Measurements from ENCODE around the gene HEXA. TPM values are rescaled to one million over a fixed set of nuclear protein-coding genes. Genes with fewer than 3 reads are reported as not detected.

The HEXA gene
- total RNA-seq, 2 experiments from 2014 or later: 57.5 to 59.8 TPM

DNA sequence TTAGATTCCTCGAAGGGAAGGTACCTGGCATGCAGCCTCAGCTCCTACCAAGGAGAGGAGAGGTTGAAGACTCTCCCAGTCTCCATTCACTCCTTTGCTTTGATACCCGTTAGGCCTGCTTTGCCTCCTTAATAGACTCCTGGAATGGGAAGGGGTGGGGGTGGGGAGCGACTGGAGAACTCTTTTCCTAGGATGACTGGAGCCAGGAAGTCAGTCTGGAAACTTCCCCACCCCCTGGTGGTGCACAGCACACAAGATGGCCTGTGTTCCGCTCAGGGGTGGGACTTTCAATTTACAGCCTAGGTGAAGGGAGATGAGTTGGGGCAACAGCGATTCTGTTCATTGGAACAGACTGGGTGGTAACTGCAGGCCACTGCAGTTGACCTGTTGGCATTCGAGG lies 34.5 kb downstream of the HEXA start:
- no peak overlapping the region for H3K4me3 Mint-ChIP-seq
- no peak for DNase-seq
- ChIA-PET POLR2A (interaction anchor here (0.5 kb wide), 1 partner anchor 11 kb away, joined by 3 read pairs; no protein-coding TSS in a partner anchor), CTCF (interaction anchor here (0.7 kb wide), 1 partner anchor 204 kb away, joined by 5 read pairs; no protein-coding TSS in a partner anchor)
- no peaks in the 10 kb centered on the region for H3K27me3 Mint-ChIP-seq
- H3K27ac Mint-ChIP-seq: no peak overlapping the region
- no peaks in the 10 kb centered on the region for H3K4me1 Mint-ChIP-seq (ENCODE audit: low read depth)
- H3K9me3 Mint-ChIP-seq: no peaks in the 10 kb centered on the region
- intact Hi-C loops (cut with micrococcal nuclease): no loop called here
- H3K36me3 Mint-ChIP-seq: peaks cover 11% of the 10 kb centered on the region

- Mint-ChIP-seq H3K9me3 (no peaks in the 10 kb centered on the region), H3K36me3 (peaks cover 8% of the 10 kb centered on the region), H3K4me1 (ENCODE audit: low read depth) (no peaks in the 10 kb centered on the region), H3K27ac (no peak overlapping the region), H3K27me3 (no peaks in the 10 kb centered on the region), H3K4me3 (no peak overlapping the region)
- intact Hi-C loops (cut with micrococcal nuclease): no loop called here
- POLR2A ChIA-PET: no interaction called here
- no peak for DNase-seq
- CTCF ChIA-PET: interaction anchor here (0.6 to 1.7 kb wide), 4 partner anchors 27 to 525 kb away, joined by 3 to 8 read pairs (median 3); no protein-coding TSS in a partner anchor
Observed at GRCh38 chr15:72340366-72340765, 35.4 kb downstream of the HEXA start.

DNA sequence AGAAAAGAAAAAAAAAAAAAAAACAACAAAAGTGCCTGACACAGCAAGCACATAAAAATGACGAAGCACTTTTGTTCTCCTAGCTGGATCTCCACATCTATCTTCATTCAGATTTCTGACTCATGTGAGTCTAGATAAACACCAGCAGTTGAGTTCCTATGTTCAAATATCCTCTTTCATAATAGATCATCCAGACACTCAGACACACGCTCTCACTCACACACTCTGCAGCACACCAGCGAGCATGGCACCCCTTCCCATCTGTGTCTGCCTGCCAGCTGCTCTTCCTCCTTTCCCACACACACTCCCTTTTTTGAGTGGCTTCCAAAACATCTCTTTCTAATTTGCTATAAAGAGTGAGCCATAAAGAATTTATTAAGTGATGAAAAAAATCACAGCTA lies 36.0 kb downstream of the HEXA start:
- Mint-ChIP-seq H3K36me3 (peaks cover 9% of the 10 kb centered on the region), H3K4me1 (ENCODE audit: low read depth) (no peaks in the 10 kb centered on the region), H3K4me3 (no peak overlapping the region), H3K27ac (no peak overlapping the region), H3K9me3 (no peaks in the 10 kb centered on the region), H3K27me3 (no peaks in the 10 kb centered on the region)
- POLR2A ChIA-PET: no interaction called here
- intact Hi-C loops (cut with micrococcal nuclease): no loop called here
- CTCF ChIA-PET: interaction anchor here (0.6 to 1.7 kb wide), 2 partner anchors 260 to 332 kb away, joined by 4 to 8 read pairs; no protein-coding TSS in a partner anchor
- no peak for DNase-seq

- Mint-ChIP-seq H3K36me3 (peaks cover 9% of the 10 kb centered on the region), H3K9me3 (no peaks in the 10 kb centered on the region), H3K4me1 (ENCODE audit: low read depth) (no peaks in the 10 kb centered on the region), H3K27me3 (no peaks in the 10 kb centered on the region), H3K27ac (no peak overlapping the region), H3K4me3 (no peak overlapping the region)
- ChIA-PET CTCF (interaction anchor here (1.7 kb wide), 1 partner anchor 261 kb away, joined by 8 read pairs; no protein-coding TSS in a partner anchor), POLR2A (no interaction called here)
- DNase-seq: no peak
- intact Hi-C loops (cut with micrococcal nuclease): no loop called here
Observed at GRCh38 chr15:72338617-72339321, 37.0 kb downstream of the HEXA start.

- no peaks in the 10 kb centered on the region for H3K9me3 Mint-ChIP-seq
- intact Hi-C loops (cut with micrococcal nuclease): no loop called here
- H3K27me3 Mint-ChIP-seq: no peaks in the 10 kb centered on the region
- DNase-seq: no peak
- POLR2A ChIA-PET: no interaction called here
- H3K36me3 Mint-ChIP-seq: peaks cover 9% of the 10 kb centered on the region
- H3K27ac Mint-ChIP-seq: no peak overlapping the region
- H3K4me1 Mint-ChIP-seq (ENCODE audit: low read depth): no peaks in the 10 kb centered on the region
- CTCF ChIA-PET: no interaction called here
- H3K4me3 Mint-ChIP-seq: no peak overlapping the region
Observed at GRCh38 chr15:72338148-72338547, 37.7 kb downstream of the HEXA start.

- H3K4me3 Mint-ChIP-seq: no peak overlapping the region
- no peaks in the 10 kb centered on the region for H3K4me1 Mint-ChIP-seq (ENCODE audit: low read depth)
- intact Hi-C loops (cut with micrococcal nuclease): no loop called here
- H3K27me3 Mint-ChIP-seq: no peaks in the 10 kb centered on the region
- no peak overlapping the region for H3K27ac Mint-ChIP-seq
- peaks cover 10% of the 10 kb centered on the region for H3K36me3 Mint-ChIP-seq
- ChIA-PET CTCF (no interaction called here), POLR2A (no interaction called here)
- DNase-seq: no peak
- no peaks in the 10 kb centered on the region for H3K9me3 Mint-ChIP-seq
Observed at GRCh38 chr15:72334842-72335241, 41.0 kb downstream of the HEXA start.

GRCh38 chr15:72331021-72331420 lies 44.8 kb downstream of the HEXA start:
- intact Hi-C loops (cut with micrococcal nuclease): no loop called here
- no peak overlapping the region for H3K27ac Mint-ChIP-seq
- no peak for DNase-seq
- H3K27me3 Mint-ChIP-seq: no peaks in the 10 kb centered on the region
- H3K4me3 Mint-ChIP-seq: no peak overlapping the region
- no peaks in the 10 kb centered on the region for H3K9me3 Mint-ChIP-seq
- H3K36me3 Mint-ChIP-seq: peaks cover 15% of the 10 kb centered on the region
- ChIA-PET CTCF (interaction anchor here (1.1 to 1.7 kb wide), 2 partner anchors 18 to 132 kb away, joined by 3 to 8 read pairs; no protein-coding TSS in a partner anchor), POLR2A (no interaction called here)
- no peaks in the 10 kb centered on the region for H3K4me1 Mint-ChIP-seq (ENCODE audit: low read depth)

DNA sequence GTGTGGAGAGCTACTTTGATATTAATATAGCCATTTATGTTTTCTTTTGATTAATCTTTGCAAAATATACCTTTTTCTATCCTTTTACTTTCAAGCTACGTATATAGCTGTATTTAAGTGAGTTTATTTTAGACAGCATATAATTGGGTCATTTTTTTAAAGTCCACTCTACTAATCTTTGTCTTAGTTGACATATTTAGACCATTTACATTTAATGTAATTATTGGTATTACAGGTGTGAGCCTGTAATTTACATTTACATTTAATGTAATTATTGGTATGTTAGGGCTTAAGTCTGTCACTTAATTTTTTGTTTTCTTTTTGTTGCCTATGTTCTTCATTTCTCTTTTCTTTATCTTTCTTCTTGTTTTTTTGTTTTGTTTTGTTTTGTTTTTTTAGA lies 52.1 kb downstream of the HEXA start:
- Mint-ChIP-seq H3K4me3 (no peak overlapping the region), H3K9me3 (peaks cover 16% of the 10 kb centered on the region), H3K36me3 (peaks cover 11% of the 10 kb centered on the region), H3K27me3 (no peaks in the 10 kb centered on the region), H3K4me1 (ENCODE audit: low read depth) (peaks cover 14% of the 10 kb centered on the region), H3K27ac (no peak overlapping the region)
- ChIA-PET POLR2A (no interaction called here), CTCF (interaction anchor here (1.1 to 1.3 kb wide), 2 partner anchors 11 to 168 kb away, joined by 3 to 4 read pairs; no protein-coding TSS in a partner anchor)
- intact Hi-C loops (cut with micrococcal nuclease): loop anchor here (5.0 kb wide), 1 partner anchor 54 kb away; the partner anchor contains the start of gene HEXA
- no peak for DNase-seq

DNA sequence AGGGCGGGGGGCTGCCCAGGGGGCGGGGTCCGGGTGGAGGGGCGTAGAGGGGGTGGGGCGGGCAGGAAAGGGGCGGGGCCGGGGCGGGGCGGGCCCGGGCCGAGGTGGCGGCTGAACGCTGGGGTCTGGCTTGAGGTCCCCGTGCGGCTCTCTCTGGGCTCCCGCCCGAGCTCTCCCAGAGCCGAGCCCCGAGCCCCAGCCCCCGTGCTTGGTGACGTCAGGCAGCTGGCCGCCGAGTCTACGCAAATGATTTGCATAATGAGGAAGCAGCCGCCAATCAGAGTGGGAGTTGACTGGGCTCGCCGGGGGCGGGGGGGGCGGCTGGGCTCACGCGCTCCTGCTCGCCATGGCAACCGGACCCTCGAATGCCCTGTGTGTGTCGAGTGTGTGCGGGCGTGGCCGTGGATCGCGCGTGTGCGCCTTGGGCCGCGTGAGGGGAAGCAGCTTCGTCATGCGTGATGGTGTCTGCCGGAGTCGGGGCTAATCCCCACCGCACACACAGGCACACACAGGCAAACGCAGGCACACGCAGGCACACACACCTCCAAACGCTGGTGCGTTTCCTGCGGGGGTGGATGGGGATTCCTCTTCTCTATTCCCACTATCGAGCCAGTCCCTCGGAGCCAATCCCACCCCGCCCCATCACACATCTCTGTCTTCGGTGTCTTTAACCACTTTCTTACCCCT lies 55.7 kb downstream of the HEXA start, which contains the start of gene CELF6:
Gene CELF6 (minus strand): TSS at position 173 of the 687 bp plus-strand sequence. CDS start 283 bp downstream, outside the sequence.
- H3K4me1 Mint-ChIP-seq (ENCODE audit: low read depth): peaks cover 22% of the 10 kb centered on the region
- H3K36me3 Mint-ChIP-seq: peaks cover 3% of the 10 kb centered on the region
- peaks cover 16% of the 10 kb centered on the region for H3K9me3 Mint-ChIP-seq
- intact Hi-C loops (cut with micrococcal nuclease): loop anchor here (5.0 kb wide), 1 partner anchor 57 kb away; the partner anchor contains the start of gene HEXA
- ChIA-PET CTCF (interaction anchor here (1.6 kb wide), 1 partner anchor 7 kb away, joined by 6 read pairs; no protein-coding TSS in a partner anchor), POLR2A (no interaction called here)
- H3K4me3 Mint-ChIP-seq: peak within 1 kb of the TSS; percentile 78
- H3K27me3 Mint-ChIP-seq: no peaks in the 10 kb centered on the region
- peak; percentile 79 for DNase-seq
- no peak within 1 kb of the TSS for H3K27ac Mint-ChIP-seq

GRCh38 chr15:72319360-72319984 lies 56.3 kb downstream of the HEXA start:
- peaks cover 1% of the 10 kb centered on the region for H3K36me3 Mint-ChIP-seq
- ChIA-PET CTCF (no interaction called here), POLR2A (no interaction called here)
- peak overlapping the region; percentile 53 for H3K4me3 Mint-ChIP-seq
- H3K27ac Mint-ChIP-seq: no peak overlapping the region
- H3K27me3 Mint-ChIP-seq: no peaks in the 10 kb centered on the region
- peak; percentile 61 for DNase-seq
- intact Hi-C loops (cut with micrococcal nuclease): no loop called here
- peaks cover 22% of the 10 kb centered on the region for H3K4me1 Mint-ChIP-seq (ENCODE audit: low read depth)
- H3K9me3 Mint-ChIP-seq: peaks cover 11% of the 10 kb centered on the region

DNA sequence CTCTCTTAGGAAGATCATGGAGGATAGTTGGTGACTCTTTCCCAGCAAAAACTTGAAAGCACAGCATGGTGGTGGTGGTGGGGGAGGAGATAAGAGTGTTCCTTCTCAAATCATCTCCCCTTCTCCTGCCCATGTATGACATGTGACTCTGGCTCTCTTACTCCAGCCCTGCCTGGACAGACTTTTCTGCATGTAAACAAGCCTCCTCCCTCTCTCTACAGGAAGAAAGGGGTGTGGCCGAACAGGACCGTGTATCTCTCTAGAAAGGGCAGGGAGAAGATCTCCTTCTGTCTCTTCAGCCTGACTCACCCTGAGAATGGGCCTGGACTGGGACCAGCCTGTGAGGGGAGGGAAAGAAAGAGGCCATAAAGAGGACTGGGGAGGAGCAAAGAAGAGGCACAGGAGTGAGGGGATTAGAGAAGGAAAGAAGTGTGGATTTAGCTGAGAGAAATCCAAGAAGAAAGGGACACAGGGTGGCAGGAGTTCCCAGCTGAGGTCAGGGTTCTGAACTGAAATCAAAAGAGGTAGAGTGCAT lies 57.3 kb downstream of the HEXA start:
- peaks cover 2% of the 10 kb centered on the region for H3K9me3 Mint-ChIP-seq
- no peaks in the 10 kb centered on the region for H3K27me3 Mint-ChIP-seq
- no peak overlapping the region for H3K27ac Mint-ChIP-seq
- no peak for DNase-seq
- intact Hi-C loops (cut with micrococcal nuclease): no loop called here
- H3K4me3 Mint-ChIP-seq: peak overlapping the region; percentile 53
- CTCF ChIA-PET: no interaction called here
- no peaks in the 10 kb centered on the region for H3K36me3 Mint-ChIP-seq
- POLR2A ChIA-PET: no interaction called here
- peaks cover 22% of the 10 kb centered on the region for H3K4me1 Mint-ChIP-seq (ENCODE audit: low read depth)
